LNCaP clone FGC (cell line): ENCODE results near the gene OGT.
"Not testable (repeated sequence)": the region's sequence is repeated elsewhere in the genome, so short reads cannot be mapped to it uniquely, and the experiment has no call there.

ENCODE experiments used
- DNase-seq: peaks from one replicate; pipeline ENCODE4 v3.0.0-alpha.2; 2011; ENCODE audit warnings: low read depth
- H3K4me3 ChIP-seq: 2 replicates; pipeline ENCODE4 v1.5.1; 2011; ENCODE audit warnings: mild to moderate bottlenecking, low read depth, low read length, control low read depth
- CTCF ChIP-seq: IDR thresholded peaks from 2 replicates; pipeline ENCODE4 v1.5.1; 2012; ENCODE audit warnings: mild to moderate bottlenecking; ENCODE audit not compliant: control insufficient read depth, insufficient read depth; ENCODE audit errors: extremely low read depth

The OGT gene

GRCh38 chrX:71606536-71607216 is 73.8 kb downstream of the OGT start:
- no peak overlapping the region for H3K4me3 ChIP-seq
- no peak for DNase-seq
- TF ChIP-seq CTCF, result no peak

- TF ChIP-seq CTCF, result no peak
- no peak overlapping the region for H3K4me3 ChIP-seq
- DNase-seq, result no peak
Observed at GRCh38 chrX:71607488-71607887, 74.6 kb downstream of the OGT start.

- H3K4me3 ChIP-seq, result no peak overlapping the region
- DNase-seq, result no peak
- TF ChIP-seq CTCF, result no peak
Observed at GRCh38 chrX:71609095-71609750, 76.3 kb downstream of the OGT start.

GRCh38 chrX:71611736-71612135 is 78.8 kb downstream of the OGT start:
- not testable (repeated sequence) for H3K4me3 ChIP-seq, DNase-seq

GRCh38 chrX:71612256-71612655 is 79.4 kb downstream of the OGT start:
- DNase-seq, result no peak
- no peak overlapping the region for H3K4me3 ChIP-seq
- TF ChIP-seq CTCF, result no peak

- H3K4me3 ChIP-seq, result no peak overlapping the region
- no peak for TF ChIP-seq CTCF
- no peak for DNase-seq
Observed at GRCh38 chrX:71615056-71615455, 82.2 kb downstream of the OGT start.

- TF ChIP-seq CTCF, result no peak
- no peak overlapping the region for H3K4me3 ChIP-seq
- DNase-seq, result no peak
Observed at GRCh38 chrX:71615954-71616353, 83.0 kb downstream of the OGT start.
